IPS DF 4.7 (cell line): ENCODE measurements around the gene CMTM2.

Experiments used
- DNase-seq: peaks from one replicate; pipeline ENCODE4 v3.0.0-alpha.2; 2013; ENCODE audit warnings: low spot score; ENCODE audit errors: extremely low read depth

CMTM2 gene, protein sequence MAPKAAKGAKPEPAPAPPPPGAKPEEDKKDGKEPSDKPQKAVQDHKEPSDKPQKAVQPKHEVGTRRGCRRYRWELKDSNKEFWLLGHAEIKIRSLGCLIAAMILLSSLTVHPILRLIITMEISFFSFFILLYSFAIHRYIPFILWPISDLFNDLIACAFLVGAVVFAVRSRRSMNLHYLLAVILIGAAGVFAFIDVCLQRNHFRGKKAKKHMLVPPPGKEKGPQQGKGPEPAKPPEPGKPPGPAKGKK

DNA sequence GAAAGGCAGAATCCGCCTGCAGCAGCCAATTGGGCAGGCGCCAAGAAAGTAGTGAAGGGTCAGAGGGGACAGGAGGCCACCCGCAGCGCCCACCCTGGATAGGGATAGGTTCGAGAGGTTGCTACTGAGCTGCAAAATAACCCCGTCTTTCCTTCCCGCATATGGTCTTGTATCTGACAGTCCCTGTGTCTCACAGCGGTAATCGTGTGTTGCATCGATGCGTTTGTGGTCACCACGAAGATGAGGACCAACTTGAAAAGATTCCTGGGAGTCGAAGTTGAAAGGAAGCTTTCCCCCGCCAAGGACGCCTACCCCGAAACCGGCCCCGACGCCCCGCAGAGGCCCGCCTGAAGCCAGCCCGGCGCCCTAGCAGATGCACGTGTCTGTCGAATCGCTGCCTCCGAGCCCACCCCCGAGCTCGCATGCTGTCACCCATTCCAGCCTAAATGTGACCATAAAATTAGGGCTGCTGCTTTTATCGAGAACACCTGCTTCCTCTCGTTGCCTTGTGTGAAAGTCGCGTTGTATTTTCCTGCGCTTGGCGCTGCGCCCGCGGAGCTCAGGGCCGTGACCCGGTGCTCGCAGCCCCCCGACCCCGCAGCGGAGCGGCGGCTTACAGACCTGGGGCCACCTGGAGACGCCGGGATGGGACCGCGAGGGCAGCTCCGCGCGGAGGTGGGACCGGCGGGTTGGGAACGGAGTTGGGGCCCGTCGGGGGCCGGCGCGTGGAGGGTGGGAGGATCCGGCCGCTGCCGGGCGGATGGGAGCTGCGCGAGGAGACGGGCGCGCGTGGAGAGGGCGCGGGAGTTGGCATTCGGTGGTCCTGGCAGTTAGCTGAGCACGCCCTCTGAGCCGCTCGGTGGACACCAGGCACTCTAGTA lies at the start of gene CMTM2:
CMTM2 (plus strand) TSS at position 813 of the 881 bp plus-strand sequence. CDS start 145 bp downstream, outside the sequence.
- no peak for DNase-seq

DNA sequence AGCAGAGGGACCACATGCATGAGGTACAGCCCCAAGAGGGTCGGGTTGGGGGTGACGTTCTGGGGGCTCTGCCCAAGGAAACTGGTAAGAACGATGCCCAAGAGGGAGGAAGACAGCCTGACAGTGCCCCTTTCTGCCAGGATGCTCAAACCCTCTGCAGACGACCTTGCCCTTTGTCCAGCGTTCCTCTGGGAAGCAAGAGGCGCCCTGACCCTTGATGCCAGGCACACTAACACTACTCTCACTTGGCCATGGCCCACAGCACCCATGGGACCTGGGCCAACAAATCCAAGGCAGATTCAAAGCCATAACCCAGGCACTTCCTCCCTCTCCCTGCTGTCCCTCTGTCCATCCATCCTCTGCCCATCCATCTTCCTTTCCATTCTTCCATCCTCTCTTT lies 49.8 kb upstream of the CMTM2 start:
- no peak for DNase-seq

DNA sequence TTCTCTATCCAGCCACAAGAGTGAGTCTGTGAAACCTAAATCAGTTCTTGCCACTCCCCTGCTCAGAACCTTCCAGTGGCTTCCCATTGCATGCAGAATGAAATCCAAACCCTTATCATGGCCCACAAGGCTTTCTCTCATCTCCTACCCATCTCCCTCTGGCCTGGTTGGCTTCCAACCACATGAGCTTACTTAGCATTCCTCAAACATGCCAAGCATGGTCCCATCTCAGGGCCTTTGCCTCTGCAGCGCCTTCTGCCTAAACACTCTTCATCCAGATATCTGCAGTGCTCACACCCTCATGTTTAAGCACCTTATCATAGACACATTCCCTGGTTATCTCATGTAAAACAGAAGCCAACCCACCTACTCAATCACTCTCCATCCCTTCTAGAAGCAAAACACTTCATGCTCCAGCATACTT lies 44.9 kb upstream of the CMTM2 start:
- DNase-seq = no peak

DNA sequence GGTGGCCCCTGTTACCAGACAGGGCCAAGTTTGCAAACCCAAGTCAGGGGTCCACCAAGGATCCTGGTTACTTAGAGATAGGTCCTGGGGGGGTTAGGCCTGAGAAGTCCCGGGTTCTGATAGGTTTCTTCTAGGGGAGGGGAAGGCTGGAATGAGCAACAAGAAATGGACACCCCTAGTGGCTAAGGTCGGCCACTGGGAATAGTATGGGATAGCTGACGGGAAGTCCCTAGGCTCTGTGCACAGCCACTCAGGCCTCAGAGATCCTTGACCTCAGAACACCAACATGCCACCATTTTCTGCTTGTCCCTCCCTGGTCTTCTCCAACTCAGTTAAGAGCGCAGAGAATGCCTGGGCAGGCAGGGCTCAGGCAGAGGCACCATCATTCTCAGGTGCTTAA lies 42.7 kb upstream of the CMTM2 start:
- DNase-seq = no peak

DNA sequence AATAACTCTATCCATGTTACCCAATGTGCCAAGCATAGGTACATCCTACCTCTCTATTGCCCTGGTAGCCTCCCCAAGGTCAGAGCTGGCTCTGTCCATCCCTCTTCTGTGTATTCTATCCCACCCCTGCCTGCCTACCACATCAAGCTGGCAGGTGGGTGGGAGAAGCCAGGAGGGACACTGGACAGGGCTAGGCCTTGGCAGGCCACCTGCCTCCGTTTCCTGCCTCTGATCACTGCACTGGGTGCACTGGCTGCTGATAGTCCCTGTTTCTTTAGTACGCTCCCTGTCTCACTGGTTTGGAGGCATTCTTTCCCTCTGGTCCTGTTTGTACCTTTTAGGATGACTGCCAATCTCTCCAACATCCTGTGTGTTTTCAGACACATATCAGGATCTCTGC lies 42.0 kb upstream of the CMTM2 start:
- no peak for DNase-seq

DNA sequence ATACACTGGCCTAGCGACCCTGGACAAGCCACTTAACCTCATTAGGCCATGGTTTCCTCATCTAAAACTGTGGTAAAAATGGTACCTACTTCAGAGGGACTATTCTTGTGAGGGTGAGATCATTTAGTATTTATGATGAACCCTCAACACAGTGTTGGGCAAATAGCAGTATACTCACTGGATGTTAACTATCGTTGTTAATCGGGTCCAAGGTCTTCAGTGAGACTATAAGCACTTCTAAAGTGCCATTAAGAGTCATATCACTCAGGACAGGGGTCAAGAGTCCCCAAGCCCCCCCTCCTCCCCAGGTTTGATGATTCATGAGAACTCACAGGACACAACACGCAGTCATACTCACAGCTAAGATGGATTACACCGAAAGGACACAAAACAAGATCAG lies 40.4 kb upstream of the CMTM2 start:
- DNase-seq = no peak

DNA sequence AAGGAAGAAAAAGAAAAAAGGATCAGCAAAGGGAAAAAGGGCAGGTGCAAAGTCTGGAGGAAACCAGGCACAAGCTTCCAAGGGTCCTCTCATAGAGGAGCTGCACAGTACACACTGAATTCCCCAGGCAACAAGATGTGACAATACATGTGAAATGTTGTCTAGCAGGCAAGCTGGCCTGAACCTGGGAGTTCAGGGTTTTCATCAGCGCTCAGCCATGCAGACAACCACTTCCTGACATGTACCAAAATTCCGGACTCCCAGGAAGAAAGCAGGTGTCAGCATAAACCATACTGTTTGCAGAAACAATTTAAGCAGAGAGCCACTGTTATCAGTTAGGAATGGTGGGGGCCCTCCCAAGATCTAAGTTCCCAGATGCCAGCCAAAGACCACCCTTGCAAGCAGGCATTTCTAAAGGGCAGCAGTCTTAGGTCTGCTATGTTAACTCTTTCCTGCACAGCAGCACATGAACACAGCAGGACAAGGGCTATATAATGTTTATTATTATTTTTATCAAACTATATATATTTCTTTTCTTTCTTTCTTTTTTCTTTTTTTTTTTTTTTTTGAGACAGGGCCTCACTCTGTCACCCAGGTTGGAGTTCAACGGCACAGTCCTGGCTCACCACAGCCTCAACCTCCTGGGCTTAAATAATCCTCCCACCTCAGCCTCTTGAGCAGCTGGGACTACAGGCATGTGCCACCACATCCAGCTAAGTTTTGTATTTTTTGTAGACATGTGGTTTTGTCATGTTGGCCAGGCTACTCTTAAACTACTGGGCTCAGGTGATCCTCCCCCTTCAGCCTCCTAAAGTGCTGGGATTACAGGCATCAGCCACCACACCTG lies 39.4 kb upstream of the CMTM2 start:
- no peak for DNase-seq

DNA sequence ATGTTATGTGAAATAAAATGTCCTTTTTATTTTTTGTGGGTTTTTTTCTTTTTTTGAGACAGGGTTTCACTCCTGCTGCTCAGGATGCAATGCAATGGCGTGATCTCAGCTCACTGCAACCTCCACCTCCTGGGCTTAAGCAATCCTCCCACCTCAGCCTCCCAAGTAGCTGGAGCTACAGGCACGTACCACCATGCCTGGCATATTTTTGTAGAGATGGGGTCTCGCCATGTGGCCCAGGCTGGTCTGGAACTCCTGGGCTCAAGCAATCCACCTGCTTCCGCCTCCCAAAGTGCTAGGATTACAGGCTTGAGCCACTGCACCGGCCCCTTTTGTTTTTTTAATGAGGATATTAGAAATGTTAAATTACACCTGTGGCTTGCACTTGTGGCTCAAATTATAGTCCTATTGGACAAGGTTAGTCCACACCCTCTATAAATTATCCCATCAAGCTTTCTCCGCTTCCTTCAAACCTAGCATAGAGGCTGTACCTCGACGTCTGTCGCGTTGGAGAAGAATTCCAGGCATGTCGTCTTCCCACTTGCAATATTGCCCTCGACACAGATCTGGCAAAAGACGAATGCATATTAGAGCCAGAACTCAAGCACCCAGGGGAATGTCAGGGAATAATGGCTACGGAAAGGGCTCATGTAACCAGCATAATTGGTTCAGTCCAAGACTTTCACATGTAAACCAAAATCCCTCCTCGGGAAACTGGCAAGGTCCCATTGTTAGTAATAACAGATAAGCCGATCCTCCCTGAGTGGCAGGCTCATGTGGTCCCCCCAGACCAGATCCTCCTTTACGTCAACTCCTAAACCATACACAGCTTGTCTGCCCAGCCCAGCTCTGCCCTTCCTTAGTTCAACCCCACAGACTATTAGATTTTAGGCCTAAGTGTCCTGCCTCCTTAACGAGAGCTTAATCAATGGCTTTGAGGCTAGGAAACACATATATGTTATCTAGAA lies 37.6 kb upstream of the CMTM2 start:
- DNase-seq = no peak

DNA sequence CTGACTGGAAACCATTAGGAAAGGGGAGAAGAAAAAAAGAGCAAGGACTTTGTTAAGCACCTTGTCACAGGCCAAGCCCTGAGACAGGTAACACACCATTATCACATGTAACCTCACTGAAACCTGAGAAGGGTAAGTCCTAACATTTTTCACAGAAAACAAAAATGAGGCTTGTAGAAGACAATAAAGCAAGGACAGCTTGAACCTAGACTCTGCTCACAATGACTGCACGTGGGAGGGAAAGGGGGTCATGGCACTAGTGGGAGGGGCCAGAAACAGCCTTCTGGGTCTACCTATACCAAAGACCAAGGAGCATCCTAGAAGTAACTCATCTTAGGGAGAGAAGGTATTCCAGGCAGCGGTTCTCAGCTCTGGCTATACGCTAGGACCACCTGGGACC lies 36.9 kb upstream of the CMTM2 start:
- no peak for DNase-seq

DNA sequence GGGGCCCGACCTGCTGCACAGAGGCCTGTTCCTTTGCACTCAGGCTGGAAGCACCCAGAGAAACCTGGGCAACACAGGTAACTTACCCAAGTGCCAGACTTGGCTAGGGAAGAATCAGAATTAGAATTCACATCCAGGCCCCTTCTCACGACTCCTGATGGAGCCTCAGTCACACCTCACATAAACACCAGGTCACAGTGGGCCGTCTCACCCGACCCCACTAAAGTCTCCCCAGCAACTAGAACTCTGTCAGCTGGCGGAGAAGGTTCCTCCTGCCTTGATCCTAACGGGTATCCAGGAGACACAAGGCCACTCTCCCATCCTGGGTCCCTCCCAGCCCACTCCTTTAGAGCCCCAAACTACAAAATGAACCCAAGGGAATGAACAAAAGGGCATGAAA lies 35.7 kb upstream of the CMTM2 start:
- no peak for DNase-seq

DNA sequence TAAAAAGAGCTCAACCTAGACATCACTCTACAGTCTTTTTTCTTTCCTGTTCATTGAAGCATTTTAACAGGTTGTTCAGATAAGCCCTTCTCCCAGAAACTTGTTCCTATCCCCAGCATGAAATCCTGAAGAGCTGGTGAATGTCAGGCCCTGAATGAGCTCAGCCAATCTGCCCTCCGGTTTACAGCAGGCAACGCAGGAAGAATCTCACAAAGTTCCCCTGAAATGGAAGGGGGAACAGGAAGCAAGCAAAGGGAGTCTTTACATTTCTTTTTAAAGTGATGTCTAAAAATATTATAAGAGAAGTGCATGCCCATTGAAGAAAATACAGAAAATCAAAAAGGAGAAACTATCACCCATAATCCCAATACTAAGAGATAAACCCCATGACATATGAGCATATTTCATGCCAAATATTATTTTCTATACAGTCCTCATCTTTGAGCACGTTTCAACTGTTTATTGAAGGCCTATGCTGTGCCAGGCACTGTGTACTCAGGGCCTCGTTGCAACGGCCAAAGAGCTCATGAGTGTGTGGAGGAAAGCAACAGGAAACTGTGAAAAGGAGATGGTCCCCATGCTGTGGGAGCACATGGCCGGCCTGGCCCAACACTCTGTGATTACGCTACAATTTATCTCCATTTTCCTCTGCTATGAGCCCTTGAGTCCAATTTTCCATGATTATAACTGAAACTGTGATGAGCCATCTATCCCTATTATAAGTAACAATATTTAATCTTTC lies 35.1 kb upstream of the CMTM2 start:
- DNase-seq = no peak

DNA sequence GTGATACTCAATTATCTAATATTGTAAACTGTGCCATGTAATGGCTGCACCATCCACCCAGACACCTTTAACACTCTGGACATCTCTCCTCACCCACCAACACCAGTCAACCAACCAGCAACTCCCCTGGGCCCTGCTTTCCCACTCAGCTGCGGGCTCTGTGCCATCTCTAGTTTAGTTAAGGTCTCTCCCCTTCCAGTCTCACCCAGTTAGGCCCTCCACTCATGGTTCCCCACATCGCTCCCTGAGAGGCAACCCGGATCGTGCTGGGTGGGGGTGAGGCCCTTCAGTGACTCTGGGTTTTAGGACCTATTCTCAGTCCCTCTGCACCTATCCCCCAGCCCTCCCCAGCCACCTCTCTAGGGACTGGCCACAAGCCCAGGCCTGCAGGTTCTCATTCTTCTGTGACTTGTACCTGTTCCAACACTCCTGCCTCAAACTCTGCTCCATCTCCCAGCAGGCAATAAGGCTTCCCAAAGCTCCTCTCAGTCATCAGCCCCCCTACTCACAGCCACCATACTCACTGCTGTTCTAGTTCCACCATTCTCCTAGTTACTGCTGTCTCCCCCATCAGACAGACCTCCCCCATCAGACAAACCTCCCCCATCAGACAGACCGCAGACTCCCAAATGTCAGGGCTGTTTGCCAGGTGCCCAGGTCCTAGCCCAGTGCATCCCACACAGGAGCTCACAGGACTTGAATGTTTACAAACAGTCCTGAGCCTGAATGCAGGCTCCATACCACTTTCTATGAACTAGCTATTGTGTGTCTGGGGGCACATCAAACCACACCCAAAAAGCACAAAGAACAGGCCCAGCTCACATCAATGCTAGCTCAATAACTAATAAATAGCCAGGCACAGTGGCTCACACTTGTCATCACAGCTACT lies 31.9 kb upstream of the CMTM2 start:
- no peak for DNase-seq

DNA sequence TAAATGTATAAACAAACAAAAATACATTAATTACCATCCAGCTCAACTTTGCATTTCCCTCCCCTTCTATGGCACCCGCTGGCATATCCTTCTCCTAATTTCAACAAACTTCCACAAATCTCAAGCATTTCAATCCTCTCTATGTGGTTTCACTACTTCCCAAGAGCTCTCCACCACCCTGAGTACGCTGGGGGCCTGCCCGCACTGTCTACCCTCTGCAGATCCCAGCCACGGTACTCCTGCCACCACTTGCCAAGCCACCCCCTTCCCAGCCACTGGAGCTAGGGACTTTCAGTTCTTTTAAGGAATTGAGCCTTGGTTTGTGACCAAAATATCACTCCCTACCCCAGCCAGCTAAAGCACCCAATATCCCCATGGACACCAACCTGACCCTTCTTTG lies 31.2 kb upstream of the CMTM2 start:
- no peak for DNase-seq

DNA sequence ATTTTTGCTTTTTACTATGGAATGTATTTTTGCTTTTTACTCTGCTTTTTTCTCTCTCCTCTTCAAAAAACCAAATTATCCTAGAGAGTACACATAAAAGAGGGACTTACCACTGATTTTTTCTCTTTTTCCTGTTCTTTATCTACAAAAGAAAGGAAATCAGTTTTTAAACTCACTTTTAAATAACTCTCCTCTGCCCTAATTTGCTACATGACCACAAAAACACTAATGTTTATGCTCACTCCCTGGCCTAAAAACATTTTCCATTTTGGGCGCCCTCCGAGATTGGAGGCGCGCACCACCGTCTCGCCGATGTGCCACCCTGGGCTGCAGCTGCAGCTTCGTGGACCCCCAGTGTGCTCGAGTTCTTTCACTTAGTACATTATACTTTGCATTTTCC lies 30.4 kb upstream of the CMTM2 start:
- no peak for DNase-seq

DNA sequence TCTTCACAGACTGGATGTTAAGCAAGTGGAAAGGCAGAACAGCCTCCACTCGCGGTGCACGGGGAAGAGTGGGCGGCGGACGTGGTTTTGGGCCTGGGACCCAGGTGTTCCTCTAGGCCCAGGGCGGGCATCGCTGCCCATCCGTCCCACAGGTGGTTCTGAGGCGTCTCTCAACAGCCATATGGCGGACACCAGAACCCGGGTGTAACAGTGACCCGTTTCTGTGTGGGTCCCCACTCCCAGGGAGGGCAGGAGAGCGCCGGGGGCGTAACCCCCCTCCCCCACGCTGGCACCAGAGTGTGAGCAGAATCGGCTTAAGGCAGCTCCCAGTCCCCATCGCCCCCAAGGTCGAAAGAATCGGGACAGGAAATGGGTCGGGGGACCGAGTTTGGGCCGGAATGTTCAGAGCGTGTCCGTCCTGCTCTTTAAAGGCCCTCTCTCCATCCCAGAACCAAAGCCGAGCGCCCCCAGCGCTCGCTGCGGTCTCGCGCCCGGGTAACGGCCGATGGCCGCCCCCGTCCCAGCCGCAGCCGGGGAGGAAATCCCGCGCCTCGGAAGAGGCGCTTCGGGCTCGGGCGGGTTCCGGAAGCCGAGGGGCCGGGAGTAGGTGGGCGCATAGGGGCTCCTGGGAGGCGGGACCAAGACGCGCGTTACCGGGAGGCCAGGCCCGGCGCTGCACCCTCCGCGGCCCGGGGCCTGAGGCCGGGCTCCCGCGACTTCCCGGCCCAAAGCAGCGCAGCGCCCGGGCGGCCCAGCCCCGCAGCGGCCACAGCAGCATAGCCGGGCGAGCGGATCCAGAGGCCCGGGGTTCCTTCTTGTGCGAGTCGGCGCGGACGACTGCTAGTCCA lies 29.8 kb upstream of the CMTM2 start, which contains the start of gene TK2:
TK2 (minus strand) TSS at position 839 of the 848 bp plus-strand sequence; CDS start at position 778, 61 bp downstream.
- DNase-seq = no peak

DNA sequence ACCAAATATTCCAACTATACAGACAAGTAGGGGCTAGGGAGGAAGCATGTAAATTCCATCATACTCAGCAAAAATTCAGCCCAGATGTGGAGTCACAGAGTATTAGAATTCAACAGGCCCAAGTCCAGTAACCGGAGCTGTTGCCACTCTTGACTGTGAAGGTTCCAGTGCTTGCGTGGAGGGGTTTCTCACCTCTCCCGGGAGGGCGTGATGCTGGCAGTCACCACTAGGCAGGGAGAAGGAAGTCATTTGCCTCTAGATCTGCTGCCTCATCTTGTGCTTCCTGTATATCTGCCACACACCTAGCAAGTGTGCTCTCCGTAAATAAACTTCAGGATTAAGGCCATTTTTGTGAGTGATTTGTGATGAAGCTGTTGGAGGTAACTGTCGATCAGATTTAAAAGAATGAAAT lies 27.9 kb upstream of the CMTM2 start:
- no peak for DNase-seq

DNA sequence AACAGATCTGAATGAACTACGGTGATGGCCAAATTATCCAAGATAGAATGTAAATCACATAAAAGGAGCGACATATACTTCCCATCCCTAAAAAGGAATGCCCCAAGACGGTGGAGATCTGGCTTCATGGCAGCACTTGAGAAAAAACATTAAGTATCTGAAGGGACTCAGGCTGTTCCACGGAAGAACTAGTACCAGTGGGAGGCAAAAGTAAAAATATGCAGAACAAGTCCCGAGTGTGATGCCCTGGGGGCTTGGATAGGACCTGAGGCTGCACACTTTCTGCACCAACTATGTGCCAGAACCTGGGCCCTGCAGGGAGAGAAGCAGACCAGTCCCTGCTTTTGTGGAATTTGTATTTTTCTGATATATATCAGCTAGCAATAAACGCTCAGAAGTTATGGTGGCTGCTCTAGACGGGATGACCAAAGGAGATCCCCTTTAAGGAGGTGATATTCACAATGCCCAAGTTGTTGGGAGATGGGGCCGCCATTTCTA lies 27.4 kb upstream of the CMTM2 start:
- DNase-seq = no peak
